Measurements from ENCODE around the gene LPP. TPM values are rescaled to one million over a fixed set of nuclear protein-coding genes. Genes with fewer than 3 reads are reported as not detected.

The LPP gene
- total and polyA plus RNA-seq, 10 of the 15 experiments (the other 5 are each of a cell fraction or from before 2014, with no cell fraction given): under 0.01 to 0.62 (median 0.03) TPM

GRCh38 chr3:188401244-188401993, 247.5 kb downstream of the LPP start:
- intact Hi-C loops (cut with micrococcal nuclease; ENCODE audit: unreplicated experiment): loop anchor here (5.0 kb wide), 1 partner anchor 46 kb away; no protein-coding TSS in a partner anchor
- in situ Hi-C loops (cut with MboI): no loop called here
- no peak overlapping the region for H3K4me3 ChIP-seq
- ChIA-PET CTCF (interaction anchor here (2.3 kb wide), 1 partner anchor 661 kb away, joined by 9 read pairs; no protein-coding TSS in a partner anchor), RAD21 (ENCODE audit: unreplicated experiment) (no interaction called here), POLR2A (no interaction called here), SMC1A (ENCODE audit: uncharacterized antibody, unreplicated experiment) (interaction anchor here (0.6 kb wide), 1 partner anchor 123 kb away, joined by 4 read pairs; no protein-coding TSS in a partner anchor)
- DNase-seq (ENCODE audit: low read depth, low spot score): no peak
- no TSS peak for BruUV-seq (replicated peaks)
- H3K79me2 ChIP-seq (ENCODE audit: control insufficient read depth, insufficient read depth, low read length): no peaks in the 10 kb centered on the region
- no peak overlapping the region for H3K4me2 ChIP-seq (ENCODE audit: control insufficient read depth, insufficient read depth)
- no peak for FAIRE-seq
- no peaks in the 10 kb centered on the region for H3K36me3 ChIP-seq (ENCODE audit: control insufficient read depth in 2 of 2, insufficient read depth in 2 of 2, low read length in 1 of 2)
- H3K27me3 ChIP-seq (replicated peaks in 1 of 2; ENCODE audit: control insufficient read depth in 2 of 2, insufficient read depth in 2 of 2, low read length in 1 of 2): peaks cover 0 to 1% of the 10 kb centered on the region in 2 experiments; a peak in 2 of 4 replicates
- H4K20me1 ChIP-seq (ENCODE audit: control insufficient read depth, insufficient read depth): no peaks in the 10 kb centered on the region
- no peak overlapping the region for H2AFZ ChIP-seq (ENCODE audit: control insufficient read depth, low read depth, low read length)
- TF ChIP-seq MYB (IDR thresholded peaks at IDR 0.05; ENCODE audit: borderline replicate concordance, low read depth, low read length) (no peak), ATF7 (IDR thresholded peaks at IDR 0.05; ENCODE audit: low read depth) (no peak), CREM (IDR thresholded peaks at IDR 0.05; ENCODE audit: low read depth) (no peak), FOXK2 (IDR thresholded peaks at IDR 0.05) (no peak), TBL1XR1 (IDR thresholded peaks at IDR 0.05; ENCODE audit: low read depth, low read length) (no peak), GABPA (IDR thresholded peaks at IDR 0.05; ENCODE audit: low read depth) (no peak), BMI1 (IDR thresholded peaks at IDR 0.05; ENCODE audit: borderline replicate concordance) (no peak), E4F1 (IDR thresholded peaks at IDR 0.05; ENCODE audit: borderline replicate concordance, partially characterized antibody) (no peak), JUNB (IDR thresholded peaks at IDR 0.05) (no peak), RB1 (IDR thresholded peaks at IDR 0.05; ENCODE audit: borderline replicate concordance) (no peak), CBX3 (IDR thresholded peaks at IDR 0.05; ENCODE audit: borderline replicate concordance, low read depth) (no peak), FOXM1 (IDR thresholded peaks at IDR 0.05; ENCODE audit: low read depth, low read length) (no peak)
- H3K9ac ChIP-seq (ENCODE audit: control insufficient read depth, insufficient read depth, low read length): no peak overlapping the region
- no peaks in the 10 kb centered on the region; the same call in 1 of the 3 replicates for H3K9me3 ChIP-seq (replicated peaks; ENCODE audit: control insufficient read depth, insufficient read depth, low read length)
- WGBS (ENCODE audit: insufficient coverage, insufficient replicate concordance, low lambda C conversion rate, missing lambda C conversion rate): 20% methylated on average over 3 of the region's 3 CpGs
- H3K4me1 ChIP-seq (ENCODE audit: control insufficient read depth, insufficient read depth, low read length): peaks cover 15% of the 10 kb centered on the region
- ATAC-seq: no peak
- no peak overlapping the region for H3K27ac ChIP-seq (ENCODE audit: control insufficient read depth, insufficient read depth)

Measured in GM12878 (cell line).